ENCODE measurements around the gene TXNDC5.

TXNDC5 gene

DNA sequence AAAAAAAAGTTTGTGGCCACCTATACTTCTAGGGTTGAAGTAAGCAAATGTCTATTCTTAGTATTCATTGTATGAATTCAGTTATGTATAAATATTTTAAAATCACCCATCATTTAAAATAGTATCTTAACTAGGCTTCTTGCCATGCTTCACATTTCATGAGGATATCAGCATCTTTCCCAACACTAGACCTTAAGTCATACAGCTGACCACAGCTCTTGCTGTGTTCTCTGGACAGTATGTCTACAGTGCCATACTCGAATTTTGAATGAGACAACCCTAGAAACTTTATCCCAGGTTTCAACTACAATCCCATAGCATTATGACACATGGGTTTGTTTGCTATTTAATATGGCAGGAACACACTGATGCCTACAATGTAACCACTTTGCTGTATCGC is 5.2 kb downstream of the TXNDC5 start:
- H3K4me3 ChIP-seq (ENCODE audit: low read depth, low read length, poor library complexity, severe bottlenecking) = no peak overlapping the region
- no peak overlapping the region for H3K27ac ChIP-seq (ENCODE audit: low read depth, low read length, poor library complexity, severe bottlenecking)
- no peaks in the 10 kb centered on the region for H3K9me3 ChIP-seq (ENCODE audit: low read length)
- TF ChIP-seq, protein P1, sequence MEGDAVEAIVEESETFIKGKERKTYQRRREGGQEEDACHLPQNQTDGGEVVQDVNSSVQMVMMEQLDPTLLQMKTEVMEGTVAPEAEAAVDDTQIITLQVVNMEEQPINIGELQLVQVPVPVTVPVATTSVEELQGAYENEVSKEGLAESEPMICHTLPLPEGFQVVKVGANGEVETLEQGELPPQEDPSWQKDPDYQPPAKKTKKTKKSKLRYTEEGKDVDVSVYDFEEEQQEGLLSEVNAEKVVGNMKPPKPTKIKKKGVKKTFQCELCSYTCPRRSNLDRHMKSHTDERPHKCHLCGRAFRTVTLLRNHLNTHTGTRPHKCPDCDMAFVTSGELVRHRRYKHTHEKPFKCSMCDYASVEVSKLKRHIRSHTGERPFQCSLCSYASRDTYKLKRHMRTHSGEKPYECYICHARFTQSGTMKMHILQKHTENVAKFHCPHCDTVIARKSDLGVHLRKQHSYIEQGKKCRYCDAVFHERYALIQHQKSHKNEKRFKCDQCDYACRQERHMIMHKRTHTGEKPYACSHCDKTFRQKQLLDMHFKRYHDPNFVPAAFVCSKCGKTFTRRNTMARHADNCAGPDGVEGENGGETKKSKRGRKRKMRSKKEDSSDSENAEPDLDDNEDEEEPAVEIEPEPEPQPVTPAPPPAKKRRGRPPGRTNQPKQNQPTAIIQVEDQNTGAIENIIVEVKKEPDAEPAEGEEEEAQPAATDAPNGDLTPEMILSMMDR (IDR thresholded peaks at IDR 0.05; ENCODE audit: low read length) = no peak
- no peak for TF ChIP-seq EZH2 (IDR thresholded peaks at IDR 0.05; ENCODE audit: borderline replicate concordance, low read length)
- peaks cover 48% of the 10 kb centered on the region for H3K36me3 ChIP-seq (ENCODE audit: insufficient read depth, low read length)
- no peaks in the 10 kb centered on the region for H4K20me1 ChIP-seq (ENCODE audit: insufficient read depth, low read length)
- no peaks in the 10 kb centered on the region for H3K27me3 ChIP-seq (ENCODE audit: insufficient read depth, low read length)
- H3K79me2 ChIP-seq (ENCODE audit: insufficient read depth, low read length) = peaks cover 5% of the 10 kb centered on the region; the same call in 1 of the 2 replicates
- H2AFZ ChIP-seq (ENCODE audit: low read length) = no peak overlapping the region
- no peak overlapping the region for H3K4me2 ChIP-seq (ENCODE audit: low read length)
- H3K9me2 ChIP-seq (ENCODE audit: low read depth, low read length) = no peaks in the 10 kb centered on the region
- no peaks in the 10 kb centered on the region for H3F3A ChIP-seq (ENCODE audit: insufficient read depth, low read length)
- H3K4me1 ChIP-seq (ENCODE audit: insufficient read depth, low read length, severe bottlenecking) = peaks cover 19% of the 10 kb centered on the region
- no peak overlapping the region for H3K9ac ChIP-seq (ENCODE audit: low read length)

DNA sequence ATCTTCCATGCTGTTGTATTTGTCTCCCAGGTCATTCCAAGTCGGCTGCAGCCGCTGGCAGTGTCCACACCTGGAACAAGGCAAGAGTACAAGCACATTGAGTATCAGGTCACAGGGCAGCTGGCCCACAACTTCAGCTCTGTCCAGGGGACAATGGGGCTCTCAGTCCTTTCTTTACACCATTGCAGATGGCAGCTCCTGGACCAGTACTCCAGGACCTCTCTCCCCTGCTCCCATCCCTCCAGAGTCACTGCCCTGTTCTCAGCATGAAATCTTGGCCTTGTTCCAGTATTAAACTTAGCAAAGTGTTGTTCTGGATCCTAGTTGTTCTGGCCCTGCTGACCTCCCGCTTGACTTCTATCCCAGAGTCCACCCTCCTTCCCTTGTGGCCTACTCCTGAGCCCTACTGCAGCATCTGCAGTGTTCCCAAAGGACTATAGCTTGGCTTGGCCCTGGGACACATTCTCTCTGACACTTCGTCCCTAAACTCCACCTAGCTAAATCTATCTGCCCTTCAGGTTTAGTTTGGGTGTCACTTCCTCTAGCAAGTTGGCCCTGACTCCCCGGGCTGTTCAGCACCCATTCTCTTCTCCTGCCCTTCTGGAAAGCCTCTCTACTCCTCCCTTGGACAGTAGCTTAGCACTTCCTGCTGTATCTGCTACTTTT is 5.8 kb downstream of the TXNDC5 start:
- no peak for TF ChIP-seq EZH2 (IDR thresholded peaks at IDR 0.05; ENCODE audit: borderline replicate concordance, low read length)
- TF ChIP-seq, protein P1 (IDR thresholded peaks at IDR 0.05; ENCODE audit: low read length) = no peak
- no peaks in the 10 kb centered on the region for H3K9me2 ChIP-seq (ENCODE audit: low read depth, low read length)
- no peak overlapping the region for H2AFZ ChIP-seq (ENCODE audit: low read length)
- H3K4me1 ChIP-seq (ENCODE audit: insufficient read depth, low read length, severe bottlenecking) = peaks cover 19% of the 10 kb centered on the region
- no peak overlapping the region for H3K4me2 ChIP-seq (ENCODE audit: low read length)
- no peaks in the 10 kb centered on the region for H4K20me1 ChIP-seq (ENCODE audit: insufficient read depth, low read length)
- H3K9me3 ChIP-seq (ENCODE audit: low read length) = no peaks in the 10 kb centered on the region
- no peak overlapping the region for H3K4me3 ChIP-seq (ENCODE audit: low read depth, low read length, poor library complexity, severe bottlenecking)
- H3K36me3 ChIP-seq (ENCODE audit: insufficient read depth, low read length) = peaks cover 54% of the 10 kb centered on the region
- H3F3A ChIP-seq (ENCODE audit: insufficient read depth, low read length) = no peaks in the 10 kb centered on the region
- no peaks in the 10 kb centered on the region for H3K27me3 ChIP-seq (ENCODE audit: insufficient read depth, low read length)
- H3K27ac ChIP-seq (ENCODE audit: low read depth, low read length, poor library complexity, severe bottlenecking) = no peak overlapping the region
- H3K9ac ChIP-seq (ENCODE audit: low read length) = no peak overlapping the region
- H3K79me2 ChIP-seq (ENCODE audit: insufficient read depth, low read length) = peaks cover 5% of the 10 kb centered on the region; the same call in 1 of the 2 replicates

DNA sequence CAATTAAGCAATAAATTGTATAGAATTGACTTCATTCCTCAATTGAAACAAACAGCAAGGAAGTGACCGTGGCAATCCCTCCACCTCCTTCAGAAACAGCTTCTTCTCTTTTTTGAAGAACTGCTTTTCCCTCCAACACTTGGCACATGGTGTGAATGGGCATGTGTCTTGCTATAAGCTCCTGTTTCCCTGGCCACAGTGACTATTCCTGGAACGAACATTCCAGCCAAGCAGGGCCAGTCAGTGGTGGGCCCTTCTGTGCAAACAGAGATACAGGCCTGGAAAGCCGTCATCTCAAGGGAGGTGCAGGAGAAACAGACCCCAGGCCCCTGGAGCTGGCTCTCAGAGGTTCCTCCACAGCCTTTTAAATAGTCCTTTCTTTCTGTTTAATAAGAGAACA is 6.9 kb downstream of the TXNDC5 start:
- H2AFZ ChIP-seq (ENCODE audit: low read length) = no peak overlapping the region
- TF ChIP-seq, protein P1 (IDR thresholded peaks at IDR 0.05; ENCODE audit: low read length) = no peak
- no peak for TF ChIP-seq EZH2 (IDR thresholded peaks at IDR 0.05; ENCODE audit: borderline replicate concordance, low read length)
- H3K27me3 ChIP-seq (ENCODE audit: insufficient read depth, low read length) = no peaks in the 10 kb centered on the region
- no peaks in the 10 kb centered on the region for H4K20me1 ChIP-seq (ENCODE audit: insufficient read depth, low read length)
- no peaks in the 10 kb centered on the region for H3K9me2 ChIP-seq (ENCODE audit: low read depth, low read length)
- H3K9me3 ChIP-seq (ENCODE audit: low read length) = no peaks in the 10 kb centered on the region
- H3K79me2 ChIP-seq (ENCODE audit: insufficient read depth, low read length) = peaks cover 5% of the 10 kb centered on the region; the same call in 1 of the 2 replicates
- no peak overlapping the region for H3K4me3 ChIP-seq (ENCODE audit: low read depth, low read length, poor library complexity, severe bottlenecking)
- H3K4me1 ChIP-seq (ENCODE audit: insufficient read depth, low read length, severe bottlenecking) = peaks cover 11% of the 10 kb centered on the region
- H3K4me2 ChIP-seq (ENCODE audit: low read length) = no peak overlapping the region
- H3K36me3 ChIP-seq (ENCODE audit: insufficient read depth, low read length) = peaks cover 64% of the 10 kb centered on the region
- H3K9ac ChIP-seq (ENCODE audit: low read length) = no peak overlapping the region
- no peak overlapping the region for H3K27ac ChIP-seq (ENCODE audit: low read depth, low read length, poor library complexity, severe bottlenecking)
- H3F3A ChIP-seq (ENCODE audit: insufficient read depth, low read length) = no peaks in the 10 kb centered on the region

Measured in OCI-LY1 (cell line).